Nasal cavity respiratory epithelium epithelial cell of viscerocranial mucosa (primary cell): ENCODE results near the gene EIF2D. TPM values are rescaled to one million over a fixed set of nuclear protein-coding genes. Genes with fewer than 3 reads are reported as not detected.

Source experiments
- total RNA-seq: library from RNA; depleted of rRNA; stranded (reverse); fragments of >200 nt; gene quantifications from 2 replicates; pipeline ENCODE4 v1.2.3, GENCODE V29; 2014

EIF2D gene, protein sequence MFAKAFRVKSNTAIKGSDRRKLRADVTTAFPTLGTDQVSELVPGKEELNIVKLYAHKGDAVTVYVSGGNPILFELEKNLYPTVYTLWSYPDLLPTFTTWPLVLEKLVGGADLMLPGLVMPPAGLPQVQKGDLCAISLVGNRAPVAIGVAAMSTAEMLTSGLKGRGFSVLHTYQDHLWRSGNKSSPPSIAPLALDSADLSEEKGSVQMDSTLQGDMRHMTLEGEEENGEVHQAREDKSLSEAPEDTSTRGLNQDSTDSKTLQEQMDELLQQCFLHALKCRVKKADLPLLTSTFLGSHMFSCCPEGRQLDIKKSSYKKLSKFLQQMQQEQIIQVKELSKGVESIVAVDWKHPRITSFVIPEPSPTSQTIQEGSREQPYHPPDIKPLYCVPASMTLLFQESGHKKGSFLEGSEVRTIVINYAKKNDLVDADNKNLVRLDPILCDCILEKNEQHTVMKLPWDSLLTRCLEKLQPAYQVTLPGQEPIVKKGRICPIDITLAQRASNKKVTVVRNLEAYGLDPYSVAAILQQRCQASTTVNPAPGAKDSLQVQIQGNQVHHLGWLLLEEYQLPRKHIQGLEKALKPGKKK
- total RNA-seq: 49.6 and 62.0 TPM in 2 replicates

DNA sequence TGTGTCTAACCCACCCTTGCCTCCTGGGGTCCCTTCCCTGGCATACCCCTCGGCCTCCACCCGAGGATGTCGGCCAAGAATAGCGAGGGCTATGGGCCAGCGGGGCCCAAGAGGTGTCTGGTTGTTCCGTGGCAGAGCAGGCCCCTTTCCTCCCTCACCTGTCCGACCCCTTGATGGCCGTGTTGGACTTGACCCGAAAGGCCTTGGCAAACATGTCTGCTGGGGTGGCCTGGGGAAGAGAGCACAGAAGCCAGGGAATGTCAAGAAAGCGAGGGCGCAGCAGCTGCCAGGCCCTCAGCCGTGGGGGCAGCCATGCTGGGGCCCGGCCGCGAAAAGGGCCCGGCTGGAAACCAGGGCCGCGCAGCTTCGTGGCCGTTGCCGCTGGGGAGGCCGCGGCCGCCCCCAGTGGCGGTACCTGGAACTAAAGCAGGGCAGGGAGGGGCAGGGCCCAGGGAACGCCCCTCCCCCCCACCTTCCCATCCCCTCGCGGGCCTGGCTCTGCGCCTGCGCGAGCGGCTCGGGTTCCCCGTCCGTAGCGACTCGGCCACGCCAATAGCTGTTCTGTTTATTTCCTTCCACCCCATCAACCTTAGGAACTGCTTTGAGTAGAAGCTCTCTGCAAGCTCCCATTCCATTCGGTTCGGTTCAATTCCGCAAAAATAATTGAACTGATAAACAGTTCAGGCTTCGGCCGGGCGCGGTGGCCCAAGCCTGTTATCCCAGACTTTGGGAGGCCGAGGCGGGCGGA, at the start of gene EIF2D:
TSS of gene EIF2D (minus strand) at position 337 of the 748 bp plus-strand sequence. CDS start at position 214, 123 bp downstream.

DNA sequence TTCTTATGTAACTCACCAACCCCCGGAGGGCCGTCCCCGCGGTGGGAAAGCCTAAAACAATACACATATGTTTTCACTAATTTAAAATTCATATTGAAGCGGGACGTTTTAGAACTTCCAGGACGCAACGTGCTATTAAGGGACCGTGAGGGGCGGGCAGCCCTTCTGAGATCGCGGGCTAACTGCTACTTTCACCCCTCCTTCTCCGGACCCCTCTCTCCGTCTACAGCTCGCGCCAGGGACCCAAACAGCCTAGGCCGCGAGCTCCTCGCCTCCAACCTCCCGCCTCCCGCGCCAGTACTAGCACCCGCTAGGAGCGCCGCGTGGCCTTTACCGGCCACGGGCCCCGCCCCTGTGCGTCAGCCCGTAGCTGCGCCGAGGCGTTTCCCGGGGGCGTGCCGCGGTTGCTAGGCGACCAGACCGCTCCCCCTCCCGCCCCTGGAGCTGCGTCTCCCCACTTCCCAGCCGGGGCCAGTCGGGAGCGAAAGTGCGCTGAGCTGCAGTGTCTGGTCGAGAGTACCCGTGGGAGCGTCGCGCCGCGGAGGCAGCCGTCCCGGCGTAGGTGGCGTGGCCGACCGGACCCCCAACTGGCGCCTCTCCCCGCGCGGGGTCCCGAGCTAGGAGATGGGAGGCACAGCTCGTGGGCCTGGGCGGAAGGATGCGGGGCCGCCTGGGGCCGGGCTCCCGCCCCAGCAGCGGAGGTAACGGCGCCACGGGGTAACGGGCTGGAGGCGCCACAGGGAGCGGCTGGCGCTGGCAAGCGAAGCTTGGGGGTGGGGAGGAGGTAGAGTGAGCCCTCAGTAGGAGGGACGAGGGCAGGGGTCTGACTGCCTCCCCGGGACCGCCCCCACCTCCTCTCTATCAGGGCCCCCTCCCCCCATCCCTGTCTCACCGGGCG, 23.1 kb upstream of the EIF2D start, which contains the start of gene DYRK3:
TSS of gene DYRK3 (plus strand) at position 457 of the 898 bp plus-strand sequence. CDS start at position 625, 168 bp downstream.

Other genes starting within 250 kb of the EIF2D start
- gene IKBKE, start 142.0 kb downstream of the EIF2D start, total RNA-seq: 3.1 and 18.3 TPM in 2 replicates
- 5.8 and 6.3 TPM in 2 replicates for gene RASSF5, start 104.9 kb downstream of the EIF2D start, total RNA-seq
- 25.9 and 60.5 TPM in 2 replicates for gene DYRK3, start 23.1 kb upstream of the EIF2D start, total RNA-seq
- 40.3 and 66.2 TPM in 2 replicates for gene MAPKAPK2, start 72.4 kb upstream of the EIF2D start, total RNA-seq
- not detected in 2 replicates for gene IL19, start 158.3 kb upstream of the EIF2D start, total RNA-seq
- gene IL10, start 160.0 kb upstream of the EIF2D start, total RNA-seq: not detected in 2 replicates